Esophagus squamous epithelium (tissue), 4 donors: ENCODE measurements around the gene TRMT61B.

Source experiments
- CTCF ChIP-seq, 6 experiments: fragments of 450-650 bp in 4 of 6; fragments of 200-600 bp in 2 of 6; sonication (generic) in 2 of 6; IDR thresholded peaks; one replicate each; pipeline ENCODE4 v1.5.1; 2016 to 2019; ENCODE audit warnings: antibody characterized with exemption in 6 of 6, mild to moderate bottlenecking in 4 of 6, moderate library complexity in 4 of 6
- POLR2A ChIP-seq, 4 donors: fragments of 450-650 bp; IDR thresholded peaks; one replicate each; pipeline ENCODE4 v1.6.1; 2017; ENCODE audit warnings: antibody characterized with exemption in 4 of 4, mild to moderate bottlenecking in 4 of 4, moderate library complexity in 3 of 4

- TF ChIP-seq CTCF (IDR thresholded peaks at IDR 0.05) (no peak), POLR2A (IDR thresholded peaks at IDR 0.05) (no peak)
Measured at GRCh38 chr2:28824870-28825269, 45.2 kb downstream of the TRMT61B start.
